HepG2 (cell line): Measurements from ENCODE around the gene PAQR7. TPM values are rescaled to one million over a fixed set of nuclear protein-coding genes. Genes with fewer than 3 reads are reported as not detected.
A peak's percentile ranks its signal among the peaks of the same experiment; 100 is the strongest.

Source experiments
- ARID5B ChIP-seq: IDR thresholded peaks from 2 replicates; pipeline ENCODE4 v1.4.0; 2020; ENCODE audit warnings: mild to moderate bottlenecking, missing genetic modification reagents
- FOXA3 ChIP-seq: IDR thresholded peaks from 2 replicates; pipeline ENCODE4 v1.6.1; 2016; ENCODE audit warnings: missing genetic modification reagents, missing compliant biosample characterization
- HCFC1 ChIP-seq: fragments of 150-350 bp; IDR thresholded peaks from 2 replicates; pipeline ENCODE4 v1.6.1; 2014; ENCODE audit warnings: low read depth, low read length
- HOXA3 ChIP-seq: sonication (generic); formaldehyde crosslinking; IDR thresholded peaks from 2 replicates; pipeline ENCODE4 v1.5.0; 2020; ENCODE audit warnings: missing genetic modification reagents
- MAFG ChIP-seq: sonication (generic); formaldehyde crosslinking; IDR thresholded peaks from 2 replicates; pipeline ENCODE4 v1.5.1; 2020; ENCODE audit warnings: mild to moderate bottlenecking, missing genetic modification reagents
- PHF21A ChIP-seq: sonication (generic); formaldehyde crosslinking; IDR thresholded peaks from 2 replicates; pipeline ENCODE4 v1.5.0; 2020; ENCODE audit warnings: mild to moderate bottlenecking, missing genetic modification reagents
- PLSCR1 ChIP-seq: sonication (generic); formaldehyde crosslinking; IDR thresholded peaks from 2 replicates; pipeline ENCODE4 v1.5.0; 2020; ENCODE audit warnings: missing genetic modification reagents, mild to moderate bottlenecking, borderline replicate concordance
- POLR2A ChIP-seq, 2 experiments: IDR thresholded peaks; 2 replicates each; pipeline ENCODE4 v1.6.1; 2011; ENCODE audit warnings: low read depth in 2 of 2, low read length in 2 of 2, mild to moderate bottlenecking in 1 of 2, moderate library complexity in 1 of 2; ENCODE audit not compliant: insufficient read depth in 1 of 2
- PRPF4 ChIP-seq: fragments of 200-400 bp; formaldehyde crosslinking; IDR thresholded peaks from 2 replicates; pipeline ENCODE4 v1.6.1; 2016; ENCODE audit warnings: low read length, low read depth; ENCODE audit not compliant: poor library complexity, severe bottlenecking
- YEATS4 ChIP-seq: sonication (generic); formaldehyde crosslinking; IDR thresholded peaks from 2 replicates; pipeline ENCODE4 v1.4.0; 2020; ENCODE audit warnings: missing genetic modification reagents, borderline replicate concordance
- ZNF326 ChIP-seq: sonication (generic); formaldehyde crosslinking; IDR thresholded peaks from 2 replicates; pipeline ENCODE4 v1.4.0; 2020; ENCODE audit warnings: missing genetic modification reagents, borderline replicate concordance
- ZNF496 ChIP-seq: sonication (generic); formaldehyde crosslinking; IDR thresholded peaks from 2 replicates; pipeline ENCODE4 v1.8.1; 2023; ENCODE audit warnings: mild to moderate bottlenecking, moderate library complexity, missing genetic modification reagents; ENCODE audit not compliant: insufficient replicate concordance
- ZSCAN25 ChIP-seq: sonication (generic); formaldehyde crosslinking; IDR thresholded peaks from 2 replicates; pipeline ENCODE4 v1.8.0; 2022; ENCODE audit warnings: mild to moderate bottlenecking, missing genetic modification reagents
- polyA plus RNA-seq, 8 experiments: library from polyadenylated mRNA; depleted of rRNA in 3 of 8; stranded (reverse) in 7 of 8; unstranded in 1 of 8; fragments of >200 nt; fragmentation: Illumina TruSeq in 4 of 8; extraction: Trizol in 4 of 8; gene quantifications; 2 replicates each; pipeline versions ENCODE4 v1.2.1 to v1.2.3, GENCODE V29; 2011 to 2016; ENCODE audit warnings: low read depth in 4 of 8, missing spikeins in 1 of 8, mixed read lengths in 1 of 8; ENCODE audit not compliant: insufficient read depth in 1 of 8
- total RNA-seq, 5 experiments: library from RNA; depleted of rRNA; stranded (reverse); fragments of >200 nt; fragmentation: Illumina TruSeq; extraction: Trizol; gene quantifications; 2 replicates each; pipeline ENCODE4 v1.2.3, GENCODE V29; 2016; ENCODE audit warnings: low read depth in 1 of 5
- TF ChIP-seq, protein P1 (sequence below): sonication (generic); formaldehyde crosslinking; IDR thresholded peaks from 2 replicates; pipeline ENCODE4 v1.4.0; 2020; ENCODE audit warnings: missing genetic modification reagents
- TF ChIP-seq, protein P2 (sequence below): IDR thresholded peaks from 2 replicates; pipeline ENCODE4 v1.6.1; 2016; ENCODE audit warnings: low read depth, borderline replicate concordance
- TF ChIP-seq, protein P3 (sequence below): sonication (generic); formaldehyde crosslinking; IDR thresholded peaks from 2 replicates; pipeline ENCODE4 v1.5.1; 2020; ENCODE audit warnings: mild to moderate bottlenecking, missing genetic modification reagents, moderate library complexity
- TF ChIP-seq, protein P4 (sequence below): sonication (generic); formaldehyde crosslinking; IDR thresholded peaks from 2 replicates; pipeline ENCODE4 v1.4.0; 2020; ENCODE audit warnings: missing genetic modification reagents

The PAQR7 gene
- total and polyA plus RNA-seq, 2 of the 13 experiments (the other 11 are each of a cell fraction or from before 2014, with no cell fraction given) = 13.2 to 16.6 TPM

GRCh38 chr1:25871086-25871703, 4.3 kb downstream of the PAQR7 start (continued):
- TF ChIP-seq, protein P1, sequence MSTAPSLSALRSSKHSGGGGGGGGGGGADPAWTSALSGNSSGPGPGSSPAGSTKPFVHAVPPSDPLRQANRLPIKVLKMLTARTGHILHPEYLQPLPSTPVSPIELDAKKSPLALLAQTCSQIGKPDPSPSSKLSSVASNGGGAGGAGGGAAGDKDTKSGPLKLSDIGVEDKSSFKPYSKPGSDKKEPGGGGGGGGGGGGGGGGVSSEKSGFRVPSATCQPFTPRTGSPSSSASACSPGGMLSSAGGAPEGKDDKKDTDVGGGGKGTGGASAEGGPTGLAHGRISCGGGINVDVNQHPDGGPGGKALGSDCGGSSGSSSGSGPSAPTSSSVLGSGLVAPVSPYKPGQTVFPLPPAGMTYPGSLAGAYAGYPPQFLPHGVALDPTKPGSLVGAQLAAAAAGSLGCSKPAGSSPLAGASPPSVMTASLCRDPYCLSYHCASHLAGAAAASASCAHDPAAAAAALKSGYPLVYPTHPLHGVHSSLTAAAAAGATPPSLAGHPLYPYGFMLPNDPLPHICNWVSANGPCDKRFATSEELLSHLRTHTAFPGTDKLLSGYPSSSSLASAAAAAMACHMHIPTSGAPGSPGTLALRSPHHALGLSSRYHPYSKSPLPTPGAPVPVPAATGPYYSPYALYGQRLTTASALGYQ = no peak
- TF ChIP-seq FOXA3 (CRISPR knock-in tag) (no peak), PRPF4 (no peak), PHF21A (CRISPR knock-in tag) (peak; percentile 76), PLSCR1 (no peak), ZSCAN25 (CRISPR knock-in tag) (peak; percentile 76), HOXA3 (no peak), ZNF496 (no peak), POLR2A (IDR thresholded peaks at IDR 0.05; ENCODE audit: insufficient read depth in 1 of 2, low read depth in 2 of 2, low read length in 2 of 2) (peak in 1 of 2 experiments; percentile 36; a peak in 1 of 4 replicates), ARID5B (CRISPR knock-in tag) (peak; percentile 43; the same call in 1 of the 2 replicates), ZNF326 (CRISPR knock-in tag) (no peak), MAFG (no peak), HCFC1 (no peak), YEATS4 (CRISPR knock-in tag) (no peak)
- TF ChIP-seq, protein P2, sequence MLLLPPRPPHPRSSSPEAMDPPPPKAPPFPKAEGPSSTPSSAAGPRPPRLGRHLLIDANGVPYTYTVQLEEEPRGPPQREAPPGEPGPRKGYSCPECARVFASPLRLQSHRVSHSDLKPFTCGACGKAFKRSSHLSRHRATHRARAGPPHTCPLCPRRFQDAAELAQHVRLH (CRISPR knock-in tag) = no peak
- TF ChIP-seq, protein P3, sequence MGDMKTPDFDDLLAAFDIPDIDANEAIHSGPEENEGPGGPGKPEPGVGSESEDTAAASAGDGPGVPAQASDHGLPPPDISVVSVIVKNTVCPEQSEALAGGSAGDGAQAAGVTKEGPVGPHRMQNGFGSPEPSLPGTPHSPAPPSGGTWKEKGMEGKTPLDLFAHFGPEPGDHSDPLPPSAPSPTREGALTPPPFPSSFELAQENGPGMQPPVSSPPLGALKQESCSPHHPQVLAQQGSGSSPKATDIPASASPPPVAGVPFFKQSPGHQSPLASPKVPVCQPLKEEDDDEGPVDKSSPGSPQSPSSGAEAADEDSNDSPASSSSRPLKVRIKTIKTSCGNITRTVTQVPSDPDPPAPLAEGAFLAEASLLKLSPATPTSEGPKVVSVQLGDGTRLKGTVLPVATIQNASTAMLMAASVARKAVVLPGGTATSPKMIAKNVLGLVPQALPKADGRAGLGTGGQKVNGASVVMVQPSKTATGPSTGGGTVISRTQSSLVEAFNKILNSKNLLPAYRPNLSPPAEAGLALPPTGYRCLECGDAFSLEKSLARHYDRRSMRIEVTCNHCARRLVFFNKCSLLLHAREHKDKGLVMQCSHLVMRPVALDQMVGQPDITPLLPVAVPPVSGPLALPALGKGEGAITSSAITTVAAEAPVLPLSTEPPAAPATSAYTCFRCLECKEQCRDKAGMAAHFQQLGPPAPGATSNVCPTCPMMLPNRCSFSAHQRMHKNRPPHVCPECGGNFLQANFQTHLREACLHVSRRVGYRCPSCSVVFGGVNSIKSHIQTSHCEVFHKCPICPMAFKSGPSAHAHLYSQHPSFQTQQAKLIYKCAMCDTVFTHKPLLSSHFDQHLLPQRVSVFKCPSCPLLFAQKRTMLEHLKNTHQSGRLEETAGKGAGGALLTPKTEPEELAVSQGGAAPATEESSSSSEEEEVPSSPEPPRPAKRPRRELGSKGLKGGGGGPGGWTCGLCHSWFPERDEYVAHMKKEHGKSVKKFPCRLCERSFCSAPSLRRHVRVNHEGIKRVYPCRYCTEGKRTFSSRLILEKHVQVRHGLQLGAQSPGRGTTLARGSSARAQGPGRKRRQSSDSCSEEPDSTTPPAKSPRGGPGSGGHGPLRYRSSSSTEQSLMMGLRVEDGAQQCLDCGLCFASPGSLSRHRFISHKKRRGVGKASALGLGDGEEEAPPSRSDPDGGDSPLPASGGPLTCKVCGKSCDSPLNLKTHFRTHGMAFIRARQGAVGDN (CRISPR knock-in tag) = peak; percentile 61
- TF ChIP-seq, protein P4, sequence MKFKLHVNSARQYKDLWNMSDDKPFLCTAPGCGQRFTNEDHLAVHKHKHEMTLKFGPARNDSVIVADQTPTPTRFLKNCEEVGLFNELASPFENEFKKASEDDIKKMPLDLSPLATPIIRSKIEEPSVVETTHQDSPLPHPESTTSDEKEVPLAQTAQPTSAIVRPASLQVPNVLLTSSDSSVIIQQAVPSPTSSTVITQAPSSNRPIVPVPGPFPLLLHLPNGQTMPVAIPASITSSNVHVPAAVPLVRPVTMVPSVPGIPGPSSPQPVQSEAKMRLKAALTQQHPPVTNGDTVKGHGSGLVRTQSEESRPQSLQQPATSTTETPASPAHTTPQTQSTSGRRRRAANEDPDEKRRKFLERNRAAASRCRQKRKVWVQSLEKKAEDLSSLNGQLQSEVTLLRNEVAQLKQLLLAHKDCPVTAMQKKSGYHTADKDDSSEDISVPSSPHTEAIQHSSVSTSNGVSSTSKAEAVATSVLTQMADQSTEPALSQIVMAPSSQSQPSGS (CRISPR knock-in tag) = no peak
